Heart left ventricle (tissue), 13 donors: ENCODE measurements around the gene GANC.

ENCODE experiments used
- POLR2A ChIP-seq, 2 donors: fragments of 450-650 bp; IDR thresholded peaks; one replicate each; pipeline ENCODE4 v1.6.1; 2017; ENCODE audit warnings: antibody characterized with exemption in 2 of 2, mild to moderate bottlenecking in 2 of 2, moderate library complexity in 2 of 2
- TF ChIP-seq, protein P1 (sequence below), 12 donors: fragments of 200-600 bp; sonication (generic) in 4 of 12; IDR thresholded peaks; one replicate each; pipeline versions ENCODE4 v1.5.0 to v1.8.0; 2018 to 2022; ENCODE audit warnings: antibody characterized with exemption in 12 of 12, mild to moderate bottlenecking in 5 of 12
- donor health status: ischemic (EF 13 %, LVEDD 7.1; RV severe dilation, severe dysfunction).
- donor health status: DM: no; HTN: yes; CAD: no.
- donor health status: DM: no; HTN: no; CAD: no.
- donor health status: ischemic (EF 25% LVEDD 6.9; RV normal size, moderate dysfunction).
- donor health status: ischemic (EF 25% LVEDD 5.7; RV mildly dilated, moderate dysfunction).
- donor health status: ischemic (EF 35%, LVEDD 5.7; RV mildly dilated, moderate dysfunction).
- donor health status: nonischemic (EF 11% LVEDD 7.7; RV severe dilation, severe dysfunction).
- donor health status: DM: yes; HTN: yes; CAD: no.
- donor health status: PGD.
- donor health status: ischemic (EF 29% LVEDD 5.4; RV normal size, mild dysfunction).
- donor health status: nonischemic (EF 23%, LVEDD 6.1; RV moderate dilation, normal function).

DNA sequence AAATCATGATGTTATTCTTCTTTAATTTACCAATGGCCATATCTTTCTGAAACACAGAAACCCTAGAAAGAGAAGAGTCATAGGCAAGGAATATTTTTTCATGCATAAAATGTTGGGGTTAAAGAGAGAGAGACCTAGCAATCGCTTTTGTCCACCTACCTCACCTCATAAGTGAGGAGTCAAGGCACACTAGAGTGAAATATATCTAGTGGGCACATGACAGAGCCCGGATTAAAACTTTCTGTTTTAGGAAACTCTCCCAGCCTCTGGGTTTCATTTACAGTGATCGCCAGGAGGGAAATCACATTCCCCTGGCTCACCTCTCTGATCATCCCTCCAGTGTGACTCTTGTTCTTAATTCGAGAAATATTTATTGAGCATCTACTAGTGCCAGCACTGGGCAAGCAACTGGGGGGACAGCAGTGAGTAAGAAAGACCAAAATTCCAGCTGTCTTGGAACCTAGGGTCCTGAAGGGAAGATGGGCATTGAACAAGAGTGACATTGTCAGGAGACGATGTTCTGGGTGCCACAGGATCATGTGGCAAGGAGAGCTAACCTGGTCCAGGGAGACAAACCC lies 87.6 kb downstream of the GANC start:
- TF ChIP-seq, protein P1, sequence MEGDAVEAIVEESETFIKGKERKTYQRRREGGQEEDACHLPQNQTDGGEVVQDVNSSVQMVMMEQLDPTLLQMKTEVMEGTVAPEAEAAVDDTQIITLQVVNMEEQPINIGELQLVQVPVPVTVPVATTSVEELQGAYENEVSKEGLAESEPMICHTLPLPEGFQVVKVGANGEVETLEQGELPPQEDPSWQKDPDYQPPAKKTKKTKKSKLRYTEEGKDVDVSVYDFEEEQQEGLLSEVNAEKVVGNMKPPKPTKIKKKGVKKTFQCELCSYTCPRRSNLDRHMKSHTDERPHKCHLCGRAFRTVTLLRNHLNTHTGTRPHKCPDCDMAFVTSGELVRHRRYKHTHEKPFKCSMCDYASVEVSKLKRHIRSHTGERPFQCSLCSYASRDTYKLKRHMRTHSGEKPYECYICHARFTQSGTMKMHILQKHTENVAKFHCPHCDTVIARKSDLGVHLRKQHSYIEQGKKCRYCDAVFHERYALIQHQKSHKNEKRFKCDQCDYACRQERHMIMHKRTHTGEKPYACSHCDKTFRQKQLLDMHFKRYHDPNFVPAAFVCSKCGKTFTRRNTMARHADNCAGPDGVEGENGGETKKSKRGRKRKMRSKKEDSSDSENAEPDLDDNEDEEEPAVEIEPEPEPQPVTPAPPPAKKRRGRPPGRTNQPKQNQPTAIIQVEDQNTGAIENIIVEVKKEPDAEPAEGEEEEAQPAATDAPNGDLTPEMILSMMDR (IDR thresholded peaks at IDR 0.05): no peak
- TF ChIP-seq POLR2A (IDR thresholded peaks at IDR 0.05): no peak
